Measurements from ENCODE around the gene COQ10A. TPM values are rescaled to one million over a fixed set of nuclear protein-coding genes. Genes with fewer than 3 reads are reported as not detected.

The COQ10A gene
- total RNA-seq, 1 experiment from 2014 or later: 6.9 TPM

GRCh38 chr12:56236985-56237384 is 29.8 kb upstream of the COQ10A start:
- Histone ChIP-seq H4K20me1 (ENCODE audit: insufficient read depth) (no peaks in the 10 kb centered on the region), H3K9me3 (ENCODE audit: insufficient read depth, low read depth) (no peaks in the 10 kb centered on the region), H3K9me2 (ENCODE audit: insufficient read depth) (no peaks in the 10 kb centered on the region), H3K36me3 (ENCODE audit: low read depth) (0 out of 2 replicates have a peak, but pooled peaks cover 3% of the 10 kb centered on the region), H3K4me1 (replicated peaks; ENCODE audit: insufficient read depth) (no peaks in the 10 kb centered on the region), H2AFZ (no peak overlapping the region), H3K4me3 (no peak overlapping the region), H3K27me3 (ENCODE audit: insufficient read depth, low read depth) (no peaks in the 10 kb centered on the region), H3F3A (ENCODE audit: insufficient read depth, low read depth) (peaks cover 8% of the 10 kb centered on the region; the same call in 1 of the 2 replicates), H3K79me2 (ENCODE audit: low read depth) (no peaks in the 10 kb centered on the region), H3K4me2 (no peak overlapping the region), H3K27ac (no peak overlapping the region)
- TF ChIP-seq CTCF (conservative IDR thresholded peaks at IDR 0.05) (no peak), EZH2 (IDR thresholded peaks at IDR 0.05; ENCODE audit: low read depth) (no peak)
- intact Hi-C loops (cut with micrococcal nuclease; ENCODE audit: unreplicated experiment): no loop called here
- ChIA-PET CTCF (no interaction called here), POLR2A (ENCODE audit: unreplicated experiment) (interaction anchor here (0.7 kb wide), 1 partner anchor 212 kb away, joined by 4 read pairs; the partner anchor contains the start of gene TIMELESS)
- DNase-seq: no peak
- no TSS peak for BruUV-seq (replicated peaks)

- no peaks in the 10 kb centered on the region for H4K20me1 ChIP-seq (ENCODE audit: insufficient read depth)
- BruUV-seq (replicated peaks): no TSS peak
- no peak overlapping the region for H3K4me2 ChIP-seq
- no peaks in the 10 kb centered on the region for H3K4me1 ChIP-seq (replicated peaks; ENCODE audit: insufficient read depth)
- no peak overlapping the region for H2AFZ ChIP-seq
- H3K27ac ChIP-seq: no peak overlapping the region
- no peaks in the 10 kb centered on the region for H3K79me2 ChIP-seq (ENCODE audit: low read depth)
- no peak overlapping the region for H3K4me3 ChIP-seq
- no peaks in the 10 kb centered on the region for H3K9me3 ChIP-seq (ENCODE audit: insufficient read depth, low read depth)
- ChIA-PET CTCF (no interaction called here), POLR2A (ENCODE audit: unreplicated experiment) (no interaction called here)
- 0 out of 2 replicates have a peak, but pooled peaks cover 3% of the 10 kb centered on the region for H3K36me3 ChIP-seq (ENCODE audit: low read depth)
- no peak for TF ChIP-seq EZH2 (IDR thresholded peaks at IDR 0.05; ENCODE audit: low read depth)
- no peak for TF ChIP-seq CTCF (conservative IDR thresholded peaks at IDR 0.05)
- intact Hi-C loops (cut with micrococcal nuclease; ENCODE audit: unreplicated experiment): no loop called here
- peaks cover 8% of the 10 kb centered on the region; the same call in 1 of the 2 replicates for H3F3A ChIP-seq (ENCODE audit: insufficient read depth, low read depth)
- no peaks in the 10 kb centered on the region for H3K27me3 ChIP-seq (ENCODE audit: insufficient read depth, low read depth)
- no peaks in the 10 kb centered on the region for H3K9me2 ChIP-seq (ENCODE audit: insufficient read depth)
- no peak for DNase-seq
Observed at GRCh38 chr12:56237552-56237951, 29.2 kb upstream of the COQ10A start.

- H3K9me2 ChIP-seq (ENCODE audit: insufficient read depth): no peaks in the 10 kb centered on the region
- intact Hi-C loops (cut with micrococcal nuclease; ENCODE audit: unreplicated experiment): no loop called here
- H2AFZ ChIP-seq: no peak overlapping the region
- no peaks in the 10 kb centered on the region for H3K79me2 ChIP-seq (ENCODE audit: low read depth)
- H3K36me3 ChIP-seq (ENCODE audit: low read depth): 0 out of 2 replicates have a peak, but pooled peaks cover 11% of the 10 kb centered on the region
- no peaks in the 10 kb centered on the region for H3K27me3 ChIP-seq (ENCODE audit: insufficient read depth, low read depth)
- H3K9me3 ChIP-seq (ENCODE audit: insufficient read depth, low read depth): no peaks in the 10 kb centered on the region
- no peak for DNase-seq
- BruUV-seq (replicated peaks): no TSS peak
- H3K27ac ChIP-seq: no peak overlapping the region
- H3K4me3 ChIP-seq: no peak overlapping the region
- H3K4me1 ChIP-seq (replicated peaks; ENCODE audit: insufficient read depth): no peaks in the 10 kb centered on the region
- no peak overlapping the region for H3K4me2 ChIP-seq
- no peak for TF ChIP-seq CTCF (conservative IDR thresholded peaks at IDR 0.05)
- no peak for TF ChIP-seq EZH2 (IDR thresholded peaks at IDR 0.05; ENCODE audit: low read depth)
- CTCF ChIA-PET: no interaction called here
- no peaks in the 10 kb centered on the region for H3F3A ChIP-seq (ENCODE audit: insufficient read depth, low read depth)
- no peaks in the 10 kb centered on the region; the same call in 1 of the 2 replicates for H4K20me1 ChIP-seq (ENCODE audit: insufficient read depth)
- POLR2A ChIA-PET (ENCODE audit: unreplicated experiment): interaction anchor here (0.6 kb wide), 1 partner anchor 19 kb away, joined by 3 read pairs; no protein-coding TSS in a partner anchor
Observed at GRCh38 chr12:56241424-56242303, 25.1 kb upstream of the COQ10A start.

All from PC-9 (cell line).